Cardiac fibroblast (primary cell): ENCODE data around the gene ZNF441.
A peak's percentile ranks its signal among the peaks of the same experiment; 100 is the strongest.
"Not testable (repeated sequence)": the region's sequence is repeated elsewhere in the genome, so short reads cannot be mapped to it uniquely, and the experiment has no call there.

Experiments
- DNase-seq, 2 donors: peaks; one replicate each; pipeline versions ENCODE4 v3.0.0 to v3.0.0-alpha.2; 2010; ENCODE audit warnings: low read depth in 2 of 2
- H3K4me3 ChIP-seq, 2 donors: replicated peaks in 1 of 2; 1 replicate in 1 of 2; 2 replicates in 1 of 2; pipeline ENCODE4 v1.5.1; 2011; ENCODE audit warnings: low read depth in 2 of 2, low read length in 2 of 2, mild to moderate bottlenecking in 2 of 2, moderate library complexity in 1 of 2
- CTCF ChIP-seq: IDR thresholded peaks from one replicate; pipeline ENCODE4 v1.5.1; 2011; ENCODE audit warnings: low read depth, mild to moderate bottlenecking, low read length, inconsistent platforms

ZNF441 gene

GRCh38 chr19:11814700-11815035, 47.9 kb downstream of the ZNF441 start:
- TF ChIP-seq CTCF = no peak
- H3K4me3 ChIP-seq = peak overlapping the region; percentile 85 to 94
- DNase-seq = peak; percentile 47 to 51

GRCh38 chr19:11821474-11822109, 54.8 kb downstream of the ZNF441 start:
- TF ChIP-seq CTCF = no peak
- H3K4me3 ChIP-seq = no peak overlapping the region
- peak; percentile 44 to 77 for DNase-seq

DNA sequence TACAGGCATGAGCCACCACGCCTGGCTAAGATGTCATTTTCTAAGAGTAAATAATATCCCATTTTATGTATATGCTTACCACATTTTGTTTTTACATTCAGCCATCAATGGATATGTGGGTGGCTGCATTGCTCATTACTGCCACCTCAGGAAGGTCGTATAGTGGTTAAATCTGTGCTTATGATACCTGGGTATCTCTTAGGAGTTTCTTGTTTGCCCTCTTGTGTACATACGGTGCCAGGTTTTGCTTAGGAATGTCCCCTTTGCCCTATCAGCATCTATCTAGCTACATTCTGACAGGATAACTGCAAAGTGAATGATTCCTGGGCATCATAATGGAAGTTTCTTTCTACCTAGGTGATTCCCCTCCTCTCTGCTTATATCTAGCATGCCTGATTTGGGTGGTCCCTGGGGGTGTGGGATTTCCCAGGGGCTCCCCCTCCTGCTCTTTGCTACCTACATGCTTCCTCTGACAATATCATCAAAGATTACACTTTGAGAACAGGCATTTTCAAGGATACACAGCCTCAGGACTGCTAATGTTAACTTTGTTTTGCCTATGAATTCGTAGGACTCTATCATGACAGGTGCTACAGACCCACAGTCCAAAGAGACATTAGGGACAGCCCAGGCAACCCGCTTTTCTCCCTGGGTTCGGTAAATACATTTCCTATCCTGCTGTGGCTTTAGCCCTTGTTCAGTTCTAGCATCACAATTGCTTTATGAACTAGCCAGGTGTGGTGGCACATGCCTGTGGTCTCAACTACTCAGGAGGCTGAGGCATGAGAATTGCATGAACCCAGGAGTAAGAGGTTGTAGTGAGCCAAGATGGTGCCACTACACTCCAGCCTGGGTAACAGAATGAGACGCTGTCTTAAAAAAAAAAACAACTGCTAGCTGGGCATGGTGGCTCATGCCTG, 62.4 kb downstream of the ZNF441 start:
- H3K4me3 ChIP-seq, DNase-seq: not testable (repeated sequence)

GRCh38 chr19:11832253-11832912, 65.6 kb downstream of the ZNF441 start:
- no peak for TF ChIP-seq CTCF
- no peak for DNase-seq
- no peak overlapping the region for H3K4me3 ChIP-seq

GRCh38 chr19:11833541-11833940, 66.7 kb downstream of the ZNF441 start:
- no peak for DNase-seq
- no peak for TF ChIP-seq CTCF
- H3K4me3 ChIP-seq = no peak overlapping the region
